ENCODE data around the gene EPHX1. TPM values are rescaled to one million over a fixed set of nuclear protein-coding genes. Genes with fewer than 3 reads are reported as not detected.
A peak's percentile ranks its signal among the peaks of the same experiment; 100 is the strongest.

The EPHX1 gene
- polyA plus RNA-seq, 2 of the 4 experiments (the other 2 are of a cell fraction) = 150 to 252 TPM

DNA sequence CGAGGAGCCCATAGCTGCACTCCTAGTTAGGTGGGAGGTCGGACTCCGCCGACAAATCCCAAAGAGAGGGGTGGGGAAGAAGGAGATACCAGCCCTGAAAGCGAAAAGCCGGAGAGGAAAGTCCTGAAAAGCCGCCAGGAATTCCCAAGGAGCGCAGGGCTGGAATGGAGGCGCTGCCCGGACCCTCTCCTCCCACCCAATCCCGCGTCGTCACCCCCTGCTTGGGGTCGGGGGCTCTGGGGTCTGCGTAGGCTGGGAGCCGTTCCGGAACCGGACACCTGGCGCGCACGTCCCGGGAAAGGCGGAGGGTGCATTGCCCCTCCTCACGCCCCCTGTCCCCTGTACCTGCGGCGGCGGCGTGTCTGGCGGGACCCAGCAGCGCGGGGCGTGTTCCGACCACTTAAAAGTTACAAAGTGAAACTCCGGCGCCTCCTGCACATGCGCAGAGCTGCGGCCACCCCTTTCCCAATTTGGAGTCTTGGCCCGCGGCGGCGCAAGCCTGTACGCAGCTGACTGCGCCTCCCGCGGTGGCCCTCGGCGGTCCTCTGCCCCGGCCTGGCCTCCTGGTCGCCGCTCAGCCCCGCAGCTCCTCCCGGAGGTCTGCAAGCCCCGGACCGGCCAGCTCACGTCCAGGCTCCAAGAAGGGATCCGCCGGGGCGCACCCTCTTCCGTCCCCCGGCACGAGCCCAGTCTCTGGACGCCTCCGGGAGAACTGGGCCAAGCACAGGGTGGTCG, 72.2 kb downstream of the EPHX1 start, which contains the start of gene TMEM63A (continued):
- TF ChIP-seq, protein P1, sequence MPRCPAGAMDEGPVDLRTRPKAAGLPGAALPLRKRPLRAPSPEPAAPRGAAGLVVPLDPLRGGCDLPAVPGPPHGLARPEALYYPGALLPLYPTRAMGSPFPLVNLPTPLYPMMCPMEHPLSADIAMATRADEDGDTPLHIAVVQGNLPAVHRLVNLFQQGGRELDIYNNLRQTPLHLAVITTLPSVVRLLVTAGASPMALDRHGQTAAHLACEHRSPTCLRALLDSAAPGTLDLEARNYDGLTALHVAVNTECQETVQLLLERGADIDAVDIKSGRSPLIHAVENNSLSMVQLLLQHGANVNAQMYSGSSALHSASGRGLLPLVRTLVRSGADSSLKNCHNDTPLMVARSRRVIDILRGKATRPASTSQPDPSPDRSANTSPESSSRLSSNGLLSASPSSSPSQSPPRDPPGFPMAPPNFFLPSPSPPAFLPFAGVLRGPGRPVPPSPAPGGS (IDR thresholded peaks at IDR 0.05) = peak; percentile 59; the same call in 1 of the 3 replicates
- TF ChIP-seq, protein P2, sequence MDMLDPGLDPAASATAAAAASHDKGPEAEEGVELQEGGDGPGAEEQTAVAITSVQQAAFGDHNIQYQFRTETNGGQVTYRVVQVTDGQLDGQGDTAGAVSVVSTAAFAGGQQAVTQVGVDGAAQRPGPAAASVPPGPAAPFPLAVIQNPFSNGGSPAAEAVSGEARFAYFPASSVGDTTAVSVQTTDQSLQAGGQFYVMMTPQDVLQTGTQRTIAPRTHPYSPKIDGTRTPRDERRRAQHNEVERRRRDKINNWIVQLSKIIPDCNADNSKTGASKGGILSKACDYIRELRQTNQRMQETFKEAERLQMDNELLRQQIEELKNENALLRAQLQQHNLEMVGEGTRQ (IDR thresholded peaks at IDR 0.05) = no peak
- TF ChIP-seq, protein P3, sequence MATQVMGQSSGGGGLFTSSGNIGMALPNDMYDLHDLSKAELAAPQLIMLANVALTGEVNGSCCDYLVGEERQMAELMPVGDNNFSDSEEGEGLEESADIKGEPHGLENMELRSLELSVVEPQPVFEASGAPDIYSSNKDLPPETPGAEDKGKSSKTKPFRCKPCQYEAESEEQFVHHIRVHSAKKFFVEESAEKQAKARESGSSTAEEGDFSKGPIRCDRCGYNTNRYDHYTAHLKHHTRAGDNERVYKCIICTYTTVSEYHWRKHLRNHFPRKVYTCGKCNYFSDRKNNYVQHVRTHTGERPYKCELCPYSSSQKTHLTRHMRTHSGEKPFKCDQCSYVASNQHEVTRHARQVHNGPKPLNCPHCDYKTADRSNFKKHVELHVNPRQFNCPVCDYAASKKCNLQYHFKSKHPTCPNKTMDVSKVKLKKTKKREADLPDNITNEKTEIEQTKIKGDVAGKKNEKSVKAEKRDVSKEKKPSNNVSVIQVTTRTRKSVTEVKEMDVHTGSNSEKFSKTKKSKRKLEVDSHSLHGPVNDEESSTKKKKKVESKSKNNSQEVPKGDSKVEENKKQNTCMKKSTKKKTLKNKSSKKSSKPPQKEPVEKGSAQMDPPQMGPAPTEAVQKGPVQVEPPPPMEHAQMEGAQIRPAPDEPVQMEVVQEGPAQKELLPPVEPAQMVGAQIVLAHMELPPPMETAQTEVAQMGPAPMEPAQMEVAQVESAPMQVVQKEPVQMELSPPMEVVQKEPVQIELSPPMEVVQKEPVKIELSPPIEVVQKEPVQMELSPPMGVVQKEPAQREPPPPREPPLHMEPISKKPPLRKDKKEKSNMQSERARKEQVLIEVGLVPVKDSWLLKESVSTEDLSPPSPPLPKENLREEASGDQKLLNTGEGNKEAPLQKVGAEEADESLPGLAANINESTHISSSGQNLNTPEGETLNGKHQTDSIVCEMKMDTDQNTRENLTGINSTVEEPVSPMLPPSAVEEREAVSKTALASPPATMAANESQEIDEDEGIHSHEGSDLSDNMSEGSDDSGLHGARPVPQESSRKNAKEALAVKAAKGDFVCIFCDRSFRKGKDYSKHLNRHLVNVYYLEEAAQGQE (IDR thresholded peaks at IDR 0.05) = no peak
- TF ChIP-seq RAD21 (conservative IDR thresholded peaks at IDR 0.05 in 1 of 2, IDR thresholded peaks at IDR 0.05 in 1 of 2) = peak in 1 of 2 experiments; percentile 23; a peak in 1 of 5 replicates

GRCh38 chr1:225882694-225883615, 73.0 kb downstream of the EPHX1 start:
- DNase-seq (ENCODE audit: low read depth in 1 of 2, low spot score in 1 of 2) = peak; percentile 59 to 60
- peak overlapping the region; percentile 88 to 95 for H3K27ac ChIP-seq
- H3K9me3 ChIP-seq = no peaks in the 10 kb centered on the region
- 6% methylated on average over 48 of the region's 63 CpGs for WGBS (ENCODE audit: missing lambda C conversion rate)
- CTCF ChIA-PET = interaction anchor here (0.6 to 19.4 kb wide), 24 partner anchors 8 to 408 kb away, joined by 3 to 207 read pairs (median 5); partner anchors contain the start of gene SRP9
- TF ChIP-seq FOXS1 (CRISPR knock-in tag; IDR thresholded peaks at IDR 0.05) (no peak), EP300 (IDR thresholded peaks at IDR 0.05) (no peak), GATA3 (IDR thresholded peaks at IDR 0.05; ENCODE audit: borderline replicate concordance) (no peak), ESRRA (IDR thresholded peaks at IDR 0.05; ENCODE audit: borderline replicate concordance, low read length) (no peak), HDAC2 (IDR thresholded peaks at IDR 0.05) (0 out of 2 replicates have a peak, but pooled peaks have one; percentile 6), PBX3 (IDR thresholded peaks at IDR 0.05) (no peak), SREBF2 (IDR thresholded peaks at IDR 0.05) (no peak), CHD4 (IDR thresholded peaks at IDR 0.05; ENCODE audit: borderline replicate concordance) (no peak), JUN (IDR thresholded peaks at IDR 0.05) (no peak; a peak in 1 of 5 replicates), ZNF302 (CRISPR knock-in tag; IDR thresholded peaks at IDR 0.05) (no peak), ZSCAN20 (CRISPR knock-in tag; IDR thresholded peaks at IDR 0.05) (no peak), MAZ (IDR thresholded peaks at IDR 0.05; ENCODE audit: borderline replicate concordance, low read depth, low read length) (no peak), RFX5 (IDR thresholded peaks at IDR 0.05) (no peak), PHF8 (IDR thresholded peaks at IDR 0.05; ENCODE audit: borderline replicate concordance, low read depth) (peak; percentile 44; the same call in 1 of the 2 replicates), FOSB (CRISPR knock-in tag; IDR thresholded peaks at IDR 0.05) (no peak), MAFK (IDR thresholded peaks at IDR 0.05; ENCODE audit: partially characterized antibody) (no peak), POLR2A (IDR thresholded peaks at IDR 0.05; ENCODE audit: low read length) (no peak; the same call in 1 of the 2 replicates), NPAS2 (CRISPR knock-in tag; IDR thresholded peaks at IDR 0.05; ENCODE audit: borderline replicate concordance) (no peak), SMC3 (IDR thresholded peaks at IDR 0.05) (no peak)
- TF ChIP-seq, protein P1 (IDR thresholded peaks at IDR 0.05) = no peak
- TF ChIP-seq, protein P4, sequence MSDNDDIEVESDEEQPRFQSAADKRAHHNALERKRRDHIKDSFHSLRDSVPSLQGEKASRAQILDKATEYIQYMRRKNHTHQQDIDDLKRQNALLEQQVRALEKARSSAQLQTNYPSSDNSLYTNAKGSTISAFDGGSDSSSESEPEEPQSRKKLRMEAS (IDR thresholded peaks at IDR 0.05) = peak; percentile 56
- TF ChIP-seq, protein P5, sequence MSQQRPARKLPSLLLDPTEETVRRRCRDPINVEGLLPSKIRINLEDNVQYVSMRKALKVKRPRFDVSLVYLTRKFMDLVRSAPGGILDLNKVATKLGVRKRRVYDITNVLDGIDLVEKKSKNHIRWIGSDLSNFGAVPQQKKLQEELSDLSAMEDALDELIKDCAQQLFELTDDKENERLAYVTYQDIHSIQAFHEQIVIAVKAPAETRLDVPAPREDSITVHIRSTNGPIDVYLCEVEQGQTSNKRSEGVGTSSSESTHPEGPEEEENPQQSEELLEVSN (IDR thresholded peaks at IDR 0.05; ENCODE audit: borderline replicate concordance, low read depth) = peak; percentile 45
- POLR2A ChIA-PET = interaction anchor here (0.9 to 3.4 kb wide), 8 partner anchors 12 to 375 kb away, joined by 3 to 27 read pairs (median 4); partner anchors contain the start of genes EPHX1, H3-3A, PYCR2 and SRP9
- H3K4me3 ChIP-seq = peak overlapping the region; percentile 86
- FAIRE-seq = no peak
- peak overlapping the region; percentile 98 for H3K4me2 ChIP-seq
- peak; percentile 56 to 72 for ATAC-seq
- H3K4me1 ChIP-seq = peaks cover 33% of the 10 kb centered on the region

Data from A549 (cell line).